Ovary (tissue), 9 donors: ENCODE results near the gene HACD2. TPM values are rescaled to one million over a fixed set of nuclear protein-coding genes. Genes with fewer than 3 reads are reported as not detected.
"Not testable (repeated sequence)": the region's sequence is repeated elsewhere in the genome, so short reads cannot be mapped to it uniquely, and the experiment has no call there.

Experiments used
- DNase-seq, 5 donors: peaks; one replicate each; pipeline ENCODE4 v3.0.0-alpha.2; 2019 to 2020
- H3K27ac ChIP-seq, 2 donors: fragments of 200-600 bp; one replicate each; pipeline versions ENCODE4 v1.5.1 to v1.8.0; 2019 to 2022
- H3K27me3 ChIP-seq: fragments of 200-600 bp; one replicate; pipeline ENCODE4 v1.8.0; 2022
- H3K36me3 ChIP-seq: fragments of 200-600 bp; sonication (generic); one replicate; pipeline ENCODE4 v1.5.1; 2019
- H3K4me1 ChIP-seq: one replicate; pipeline ENCODE4 v1.8.1; 2013; ENCODE audit warnings: mild to moderate bottlenecking, moderate library complexity; ENCODE audit not compliant: insufficient read depth
- H3K4me3 ChIP-seq: fragments of 200-600 bp; sonication (generic); one replicate; pipeline ENCODE4 v1.5.1; 2017
- H3K9me3 ChIP-seq, 2 donors: fragments of 200-600 bp in 1 of 2; sonication (generic) in 1 of 2; one replicate each; pipeline versions ENCODE4 v1.5.1 to v1.8.1; 2013 to 2019; ENCODE audit warnings: mild to moderate bottlenecking in 1 of 2, moderate library complexity in 1 of 2
- EP300 ChIP-seq: sonication (generic); formaldehyde crosslinking; IDR thresholded peaks from one replicate; pipeline ENCODE4 v1.6.1; 2017; ENCODE audit warnings: antibody characterized with exemption
- POLR2A ChIP-seq: fragments of 450-650 bp; IDR thresholded peaks from one replicate; pipeline ENCODE4 v1.6.1; 2017; ENCODE audit warnings: antibody characterized with exemption, mild to moderate bottlenecking, moderate library complexity
- WGBS, 3 donors: extraction: QIAGEN DNeasy Blood & Tissue Kit in 1 of 3; methylation state at CpG; one replicate each; pipeline versions ENCODE4 v1.1.5 to v1.1.7; 2013 to 2017; 5-methylcytosine and 5-hydroxymethylcytosine counted together
- intact Hi-C, 4 donors: fragments of 100-400 bp; cut with DNase I; formaldehyde crosslinking; loops; one replicate each; pipeline versions ENCODE4 v1.11.0 to v1.15.1; 2022 to 2023
- polyA plus RNA-seq, 2 donors: library from polyadenylated mRNA; stranded (reverse); fragments of 200-250 nt in 1 of 2; fragments of 350-450 nt in 1 of 2; fragmentation: Illumina TruSeq in 1 of 2; extraction: RNeasy Lipid Tissue Mini Kit (QIAGEN cat#74804) in 1 of 2; gene quantifications; one replicate each; pipeline ENCODE4 v1.2.3, GENCODE V29; 2013 to 2014
- total RNA-seq, 7 donors: library from RNA; depleted of rRNA in 2 of 7; stranded (reverse); fragments of >200 nt in 2 of 7; fragmentation: NEBNext Ultra II Directional in 3 of 7; extraction: Animal tissue kit (Norgen Biotek cat#: 25700) in 3 of 7; gene quantifications; one replicate each; pipeline versions ENCODE4 v1.1.0 to v1.2.4, GENCODE V29; 2016 to 2023
- TF ChIP-seq, protein P1 (sequence below), 3 donors: fragments of 450-650 bp in 2 of 3; fragments of 200-600 bp in 1 of 3; IDR thresholded peaks; one replicate each; pipeline versions ENCODE4 v1.5.1 to v1.8.0; 2016 to 2022; ENCODE audit warnings: antibody characterized with exemption in 3 of 3, mild to moderate bottlenecking in 1 of 3
- donor health status: DM: no; HTN: no; CAD: no; lungs with moderate emphysema.
- donor health status: DM: no; HTN: no; CAD: no.
- donor health status: Bipolar disorder and iron deficiency.
- donor health status: DM: yes; HTN: yes; CAD: no.
- donor health status: DM: no; HTN: no; CAD: no.
- donor health status: DM: yes; HTN: yes; CAD: no.

The HACD2 gene
- total and polyA plus RNA-seq, 9 donors: 12.6 to 33.2 (median 20.9) TPM

DNA sequence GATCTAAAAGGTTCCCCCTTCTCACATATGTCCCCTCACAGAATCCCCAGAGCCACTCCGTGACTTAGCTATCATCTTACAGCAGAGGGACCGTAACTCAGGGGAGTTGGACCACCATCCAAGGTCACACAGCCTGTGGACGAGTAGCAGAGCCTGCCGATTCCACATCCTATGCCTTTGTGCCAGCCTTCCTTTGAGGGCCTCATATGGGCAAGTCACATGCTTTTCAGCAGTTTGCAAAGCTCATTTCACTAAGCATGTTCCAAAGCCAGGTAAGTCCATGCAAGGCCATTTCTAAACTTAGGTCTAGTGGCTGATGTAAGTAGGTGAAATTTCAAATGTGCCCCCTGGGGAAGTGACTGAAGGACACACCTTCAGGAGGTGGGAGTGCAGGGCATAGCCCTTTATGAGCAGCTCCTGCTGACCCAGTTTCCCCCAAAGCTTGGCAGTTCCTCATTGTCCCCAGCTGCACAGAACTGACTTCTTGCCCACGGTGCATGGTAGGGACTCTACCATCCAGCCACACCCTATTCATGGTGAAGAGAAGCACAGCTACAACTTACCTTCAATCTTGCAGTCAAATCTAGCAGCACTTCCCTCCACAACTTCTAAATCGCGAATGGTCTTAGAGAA, 33.3 kb upstream of the HACD2 start:
- Histone ChIP-seq H3K27ac (peak overlapping the region in 1 of 2 donors; percentile 12), H3K9me3 (no peaks in the 10 kb centered on the region), H3K4me1 (peaks cover 26% of the 10 kb centered on the region), H3K4me3 (peak overlapping the region; percentile 37), H3K36me3 (no peaks in the 10 kb centered on the region), H3K27me3 (no peaks in the 10 kb centered on the region)
- DNase-seq: no peak
- intact Hi-C loops: no loop called here
- TF ChIP-seq POLR2A (no peak), EP300 (no peak)
- TF ChIP-seq, protein P1, sequence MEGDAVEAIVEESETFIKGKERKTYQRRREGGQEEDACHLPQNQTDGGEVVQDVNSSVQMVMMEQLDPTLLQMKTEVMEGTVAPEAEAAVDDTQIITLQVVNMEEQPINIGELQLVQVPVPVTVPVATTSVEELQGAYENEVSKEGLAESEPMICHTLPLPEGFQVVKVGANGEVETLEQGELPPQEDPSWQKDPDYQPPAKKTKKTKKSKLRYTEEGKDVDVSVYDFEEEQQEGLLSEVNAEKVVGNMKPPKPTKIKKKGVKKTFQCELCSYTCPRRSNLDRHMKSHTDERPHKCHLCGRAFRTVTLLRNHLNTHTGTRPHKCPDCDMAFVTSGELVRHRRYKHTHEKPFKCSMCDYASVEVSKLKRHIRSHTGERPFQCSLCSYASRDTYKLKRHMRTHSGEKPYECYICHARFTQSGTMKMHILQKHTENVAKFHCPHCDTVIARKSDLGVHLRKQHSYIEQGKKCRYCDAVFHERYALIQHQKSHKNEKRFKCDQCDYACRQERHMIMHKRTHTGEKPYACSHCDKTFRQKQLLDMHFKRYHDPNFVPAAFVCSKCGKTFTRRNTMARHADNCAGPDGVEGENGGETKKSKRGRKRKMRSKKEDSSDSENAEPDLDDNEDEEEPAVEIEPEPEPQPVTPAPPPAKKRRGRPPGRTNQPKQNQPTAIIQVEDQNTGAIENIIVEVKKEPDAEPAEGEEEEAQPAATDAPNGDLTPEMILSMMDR (IDR thresholded peaks at IDR 0.05): no peak
- WGBS, 3 donors: 23 to 41% (median 34%) methylated on average over 7 of the region's 7 CpGs

DNA sequence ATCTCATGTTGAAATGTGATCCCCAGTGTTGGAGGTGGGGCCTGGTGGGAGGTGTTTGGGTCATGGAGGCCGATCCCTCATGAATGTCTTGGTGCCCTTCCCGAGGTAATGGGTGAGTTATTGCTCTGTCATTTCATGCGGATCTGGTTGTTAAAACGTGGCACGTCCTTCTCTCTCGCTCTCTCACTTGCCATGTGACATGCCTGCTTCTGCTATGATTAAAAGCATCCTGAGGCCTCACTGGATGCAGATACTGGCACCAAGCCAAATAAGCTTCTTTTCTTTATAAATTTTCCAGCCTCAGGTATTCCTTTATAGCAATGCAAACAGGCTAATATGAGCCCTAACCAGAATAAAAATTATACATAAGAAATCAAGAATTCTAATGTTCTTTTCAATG, 31.7 kb upstream of the HACD2 start:
- Histone ChIP-seq H3K27ac (no peak overlapping the region), H3K4me1 (peaks cover 26% of the 10 kb centered on the region), H3K9me3 (no peaks in the 10 kb centered on the region), H3K36me3 (no peaks in the 10 kb centered on the region), H3K27me3 (no peaks in the 10 kb centered on the region), H3K4me3 (no peak overlapping the region)
- intact Hi-C loops: no loop called here
- no peak for DNase-seq
- TF ChIP-seq POLR2A: no peak
- no peak for TF ChIP-seq EP300
- TF ChIP-seq, protein P1 (IDR thresholded peaks at IDR 0.05): no peak
- 53 to 67% (median 55%) methylated on average over 6 of the region's 6 CpGs for WGBS, 3 donors

DNA sequence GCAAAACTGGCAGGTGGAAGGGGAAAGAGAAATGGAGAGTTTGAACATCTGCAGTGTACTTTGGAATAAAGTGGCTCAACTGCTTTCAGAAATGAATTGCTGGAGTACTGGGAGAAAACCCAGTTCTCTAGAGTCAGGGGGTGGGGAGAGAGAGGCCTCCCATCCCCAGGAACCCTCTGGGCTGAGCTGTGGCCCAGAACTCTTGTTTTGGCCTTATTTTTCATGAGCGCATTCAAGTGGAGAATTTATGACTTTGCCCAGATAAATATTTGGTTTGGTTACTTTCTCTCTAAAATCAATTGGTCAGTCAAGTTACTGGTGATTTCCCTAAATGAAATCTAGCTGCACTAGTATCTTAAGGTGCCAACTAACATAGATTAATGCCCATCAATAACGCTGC, 28.7 kb upstream of the HACD2 start:
- Histone ChIP-seq H3K36me3 (no peaks in the 10 kb centered on the region), H3K9me3 (no peaks in the 10 kb centered on the region), H3K27ac (no peak overlapping the region), H3K27me3 (no peaks in the 10 kb centered on the region), H3K4me1 (peaks cover 15% of the 10 kb centered on the region), H3K4me3 (no peak overlapping the region)
- 87 to 93% (median 87%) methylated on average over 2 of the region's 2 CpGs for WGBS, 3 donors
- intact Hi-C loops: no loop called here
- no peak for TF ChIP-seq POLR2A
- TF ChIP-seq, protein P1 (IDR thresholded peaks at IDR 0.05): no peak
- TF ChIP-seq EP300: no peak
- no peak for DNase-seq

DNA sequence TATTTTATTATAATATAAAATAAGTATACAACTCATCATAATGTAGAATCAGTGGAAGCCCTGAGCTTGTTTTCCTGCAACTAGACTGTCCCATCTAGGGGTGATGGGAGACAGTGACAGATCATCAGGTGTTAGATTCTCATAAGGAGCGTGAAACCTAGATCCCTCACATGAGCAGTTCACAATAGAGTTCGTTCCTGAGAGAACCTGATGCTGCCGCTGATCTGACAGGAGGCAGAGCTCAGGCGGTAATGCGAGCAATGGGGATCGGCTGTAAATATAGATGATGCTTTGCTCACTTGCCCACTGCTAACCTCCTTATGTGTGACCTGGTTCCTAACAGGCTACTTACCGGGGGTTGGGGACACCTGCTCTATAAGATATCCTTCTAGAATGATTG, 26.8 kb upstream of the HACD2 start:
- 96 to 98% (median 96%) methylated on average over 7 of the region's 7 CpGs for WGBS, 3 donors
- H3K9me3 ChIP-seq, H3K4me3 ChIP-seq, H3K4me1 ChIP-seq, intact Hi-C loops, DNase-seq, H3K27ac ChIP-seq, H3K36me3 ChIP-seq, H3K27me3 ChIP-seq: not testable (repeated sequence)

DNA sequence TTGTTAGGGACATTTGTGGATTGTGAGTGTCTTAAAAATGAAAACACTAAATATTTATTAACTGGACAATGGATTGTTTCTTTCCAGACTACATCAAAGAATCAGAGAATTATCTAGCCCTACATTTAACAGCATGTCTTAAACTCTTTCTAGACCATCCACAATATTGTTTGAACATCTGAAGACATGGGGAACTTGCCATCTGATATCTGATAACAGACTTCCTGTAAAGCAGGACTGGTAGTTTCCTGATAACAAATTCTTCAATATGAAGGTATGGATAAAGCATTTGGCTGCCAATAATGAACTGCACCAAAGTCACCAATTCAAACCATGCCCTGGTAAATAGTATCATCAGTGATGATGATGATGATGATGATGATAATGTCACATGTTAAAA, 26.2 kb upstream of the HACD2 start:
- TF ChIP-seq, protein P1 (IDR thresholded peaks at IDR 0.05): no peak
- TF ChIP-seq POLR2A (no peak), EP300 (no peak)
- Histone ChIP-seq H3K36me3 (no peaks in the 10 kb centered on the region), H3K9me3 (no peaks in the 10 kb centered on the region), H3K27me3 (no peaks in the 10 kb centered on the region), H3K4me3 (no peak overlapping the region), H3K27ac (no peak overlapping the region), H3K4me1 (peaks cover 4% of the 10 kb centered on the region)
- DNase-seq: no peak
- intact Hi-C loops: no loop called here
